H9 (cell line): ENCODE measurements around the gene EDEM1. TPM values are rescaled to one million over a fixed set of nuclear protein-coding genes. Genes with fewer than 3 reads are reported as not detected.

Source experiments
- DNase-seq: peaks from one replicate; pipeline ENCODE4 v3.0.0-alpha.2; 2017
- H2AFZ ChIP-seq: one replicate; pipeline ENCODE4 v1.6.1; 2013; ENCODE audit warnings: mild to moderate bottlenecking, low read length, control low read depth, moderate library complexity
- H2AK5ac ChIP-seq: 2 replicates; pipeline ENCODE4 v1.6.1; 2013; ENCODE audit warnings: low read length, control low read depth, mixed read lengths; ENCODE audit not compliant: insufficient read length
- H2BK120ac ChIP-seq: one replicate; pipeline ENCODE4 v1.6.1; 2013; ENCODE audit warnings: low read depth, mild to moderate bottlenecking, low read length, control low read depth, inconsistent platforms; ENCODE audit not compliant: poor library complexity, severe bottlenecking
- H2BK12ac ChIP-seq: 2 replicates; pipeline ENCODE4 v1.6.1; 2013; ENCODE audit warnings: low read length, control low read depth, mixed read lengths, low read depth; ENCODE audit not compliant: insufficient read length
- H2BK15ac ChIP-seq: 2 replicates; pipeline ENCODE4 v1.6.1; 2013; ENCODE audit warnings: low read depth, low read length, control low read depth
- H2BK20ac ChIP-seq: one replicate; pipeline ENCODE4 v1.6.1; 2013; ENCODE audit warnings: low read depth, mild to moderate bottlenecking, low read length, control low read depth, inconsistent platforms; ENCODE audit not compliant: poor library complexity, severe bottlenecking
- H2BK5ac ChIP-seq: 2 replicates; pipeline ENCODE4 v1.6.1; 2013; ENCODE audit warnings: low read length, control low read depth, mixed read lengths; ENCODE audit not compliant: insufficient read length
- H3K14ac ChIP-seq: 2 replicates; pipeline ENCODE4 v1.6.1; 2013; ENCODE audit warnings: low read length, control low read depth; ENCODE audit not compliant: insufficient read depth
- H3K18ac ChIP-seq: 2 replicates; pipeline ENCODE4 v1.6.1; 2013; ENCODE audit warnings: low read depth, mild to moderate bottlenecking, mixed read lengths, low read length, control low read depth; ENCODE audit not compliant: insufficient read length
- H3K23ac ChIP-seq: 2 replicates; pipeline ENCODE4 v1.6.1; 2013; ENCODE audit warnings: low read length, control low read depth, mixed read lengths, low read depth; ENCODE audit not compliant: insufficient read length
- H3K23me2 ChIP-seq: 2 replicates; pipeline ENCODE4 v1.6.1; 2013; ENCODE audit warnings: low read depth, mild to moderate bottlenecking, mixed read lengths, low read length, control low read depth; ENCODE audit not compliant: insufficient read length, poor library complexity, severe bottlenecking
- H3K27ac ChIP-seq: 2 replicates; pipeline ENCODE4 v1.5.1; 2013; ENCODE audit warnings: low read length, control low read depth, mixed read lengths, low read depth; ENCODE audit not compliant: insufficient read length
- H3K27me3 ChIP-seq: 2 replicates; pipeline ENCODE4 v1.6.1; 2013; ENCODE audit warnings: low read length, control low read depth, inconsistent platforms; ENCODE audit not compliant: insufficient read depth
- H3K4ac ChIP-seq: 2 replicates; pipeline ENCODE4 v1.6.1; 2013; ENCODE audit warnings: low read depth, mild to moderate bottlenecking, control low read depth, inconsistent platforms, low read length, moderate library complexity
- H3K4me1 ChIP-seq: 2 replicates; pipeline ENCODE4 v1.6.1; 2013; ENCODE audit warnings: low read length, control low read depth, inconsistent platforms; ENCODE audit not compliant: insufficient read depth
- H3K4me2 ChIP-seq: 2 replicates; pipeline ENCODE4 v1.6.1; 2013; ENCODE audit warnings: low read length, control low read depth, mixed read lengths; ENCODE audit not compliant: insufficient read length, insufficient read depth
- H3K56ac ChIP-seq: 2 replicates; pipeline ENCODE4 v1.6.1; 2013; ENCODE audit warnings: low read depth, mild to moderate bottlenecking, mixed read lengths, low read length, control low read depth; ENCODE audit not compliant: insufficient read length
- H3K79me1 ChIP-seq: 2 replicates; pipeline ENCODE4 v1.6.1; 2013; ENCODE audit warnings: low read depth, mild to moderate bottlenecking, moderate library complexity, low read length, control low read depth, inconsistent platforms; ENCODE audit not compliant: insufficient read depth, poor library complexity, severe bottlenecking
- H3K79me2 ChIP-seq: 2 replicates; pipeline ENCODE4 v1.6.1; 2013; ENCODE audit warnings: low read length, control low read depth, inconsistent platforms; ENCODE audit not compliant: insufficient read depth
- H3K9ac ChIP-seq: 2 replicates; pipeline ENCODE4 v1.6.1; 2013; ENCODE audit warnings: low read length, control low read depth, mixed read lengths; ENCODE audit not compliant: insufficient read length; ENCODE audit errors: extremely low read depth
- H3K9me3 ChIP-seq: one replicate; pipeline ENCODE4 v1.6.1; 2013; ENCODE audit warnings: low read depth, low read length, inconsistent platforms; ENCODE audit not compliant: control insufficient read depth
- H3T11ph ChIP-seq: one replicate; pipeline ENCODE4 v1.6.1; 2013; ENCODE audit warnings: mild to moderate bottlenecking, low read length, control low read depth, inconsistent platforms
- H4K20me1 ChIP-seq: one replicate; pipeline ENCODE4 v1.6.1; 2013; ENCODE audit not compliant: control insufficient read depth, insufficient read length, insufficient read depth
- H4K5ac ChIP-seq: 2 replicates; pipeline ENCODE4 v1.6.1; 2013; ENCODE audit warnings: low read depth, mild to moderate bottlenecking, mixed read lengths, low read length, control low read depth; ENCODE audit not compliant: insufficient read length
- H4K8ac ChIP-seq: replicated peaks from 2 replicates; pipeline ENCODE4 v1.6.1; 2013; ENCODE audit warnings: low read length, control low read depth, mixed read lengths, low read depth; ENCODE audit not compliant: insufficient read length
- H4K91ac ChIP-seq: 2 replicates; pipeline ENCODE4 v1.6.1; 2013; ENCODE audit warnings: low read depth, mild to moderate bottlenecking, moderate library complexity, mixed read lengths, low read length, control low read depth; ENCODE audit not compliant: insufficient read length
- H3K27ac Mint-ChIP-seq, 3 experiments: 2 replicates in 2 of 3; 3 replicates in 1 of 3; pipeline ENCODE4 v1.8.0; 2020 to 2021; ENCODE audit warnings: mixed read lengths in 3 of 3, mild to moderate bottlenecking in 1 of 3, moderate library complexity in 1 of 3
- H3K27me3 Mint-ChIP-seq: 2 replicates; pipeline ENCODE4 v1.8.0; 2021; ENCODE audit warnings: low read depth, mild to moderate bottlenecking, moderate library complexity, mixed read lengths
- H3K36me3 Mint-ChIP-seq, 3 experiments: 2 replicates in 2 of 3; 3 replicates in 1 of 3; pipeline ENCODE4 v1.8.0; 2020 to 2021; ENCODE audit warnings: low read depth in 3 of 3, mixed read lengths in 3 of 3; ENCODE audit not compliant: insufficient read depth in 1 of 3
- H3K4me1 Mint-ChIP-seq, 2 experiments: 2 replicates each; pipeline ENCODE4 v1.8.0; 2020; ENCODE audit warnings: mixed read lengths in 2 of 2
- H3K4me3 Mint-ChIP-seq, 2 experiments: 2 replicates in 1 of 2; 3 replicates in 1 of 2; pipeline ENCODE4 v1.8.0; 2020 to 2021; ENCODE audit warnings: mild to moderate bottlenecking in 2 of 2, mixed read lengths in 2 of 2, moderate library complexity in 1 of 2
- H3K9me3 Mint-ChIP-seq, 2 experiments: 2 replicates in 1 of 2; 3 replicates in 1 of 2; pipeline ENCODE4 v1.8.0; 2020; ENCODE audit warnings: mild to moderate bottlenecking in 2 of 2, mixed read lengths in 2 of 2, moderate library complexity in 1 of 2
- WGBS: extraction: QIAGEN DNeasy Blood & Tissue Kit; methylation state at CpG from one replicate; pipeline ENCODE4 v1.1.7; 2013; ENCODE audit warnings: missing lambda C conversion rate, low lambda C conversion rate, mixed read lengths; ENCODE audit not compliant: insufficient read length; ENCODE audit errors: extremely low coverage; 5-methylcytosine and 5-hydroxymethylcytosine counted together
- total RNA-seq: library from RNA; stranded (reverse); gene quantifications from 2 replicates; pipeline ENCODE4 v1.2.1, GENCODE V29; 2021
- TF ChIP-seq, protein P1 (sequence below): fragments of 200-600 bp; sonication (generic); conservative IDR thresholded peaks from 3 replicates; pipeline ENCODE4 v1.8.0; 2021; ENCODE audit warnings: antibody characterized with exemption, mild to moderate bottlenecking

The EDEM1 gene
- total RNA-seq, 1 experiment from 2014 or later, result 11.7 TPM

- H3K4me2 ChIP-seq, result no peak overlapping the region
- H2BK120ac ChIP-seq, result no peak overlapping the region
- no peak overlapping the region for H3K14ac ChIP-seq
- Mint-ChIP-seq H3K27me3 (no peaks in the 10 kb centered on the region; the same call in none of the 2 replicates), H3K27ac (no peak overlapping the region), H3K9me3 (peaks cover 25 to 27% of the 10 kb centered on the region in 2 experiments), H3K4me1 (no peaks in the 10 kb centered on the region; a peak in 1 of 4 replicates), H3K4me3 (no peak overlapping the region), H3K36me3 (peaks cover 9 to 25% (median 17%) of the 10 kb centered on the region in 3 experiments)
- no peak overlapping the region for H3K4ac ChIP-seq
- H2AK5ac ChIP-seq, result no peak overlapping the region
- H2AFZ ChIP-seq, result no peak overlapping the region
- H3K9ac ChIP-seq, result no peak overlapping the region
- no peak overlapping the region for H2BK20ac ChIP-seq
- H3K23ac ChIP-seq, result no peak overlapping the region
- no peak overlapping the region for H3K18ac ChIP-seq
- H2BK12ac ChIP-seq, result no peak overlapping the region
- no peak overlapping the region for H3K56ac ChIP-seq
- no CpG with 5 or more reads among the region's 4 CpGs for WGBS
- H3K79me2 ChIP-seq, result no peaks in the 10 kb centered on the region
- no peak overlapping the region for H3K27ac ChIP-seq
- H3K23me2 ChIP-seq, result no peaks in the 10 kb centered on the region
- no peak overlapping the region for H3T11ph ChIP-seq
- no peak overlapping the region for H4K5ac ChIP-seq
- H4K91ac ChIP-seq, result no peak overlapping the region
- no peaks in the 10 kb centered on the region for H4K20me1 ChIP-seq
- H3K27me3 ChIP-seq, result no peaks in the 10 kb centered on the region
- H3K79me1 ChIP-seq, result no peaks in the 10 kb centered on the region
- no peaks in the 10 kb centered on the region for H3K4me1 ChIP-seq
- H2BK5ac ChIP-seq, result no peak overlapping the region
- no peak for DNase-seq
- TF ChIP-seq, protein P1, sequence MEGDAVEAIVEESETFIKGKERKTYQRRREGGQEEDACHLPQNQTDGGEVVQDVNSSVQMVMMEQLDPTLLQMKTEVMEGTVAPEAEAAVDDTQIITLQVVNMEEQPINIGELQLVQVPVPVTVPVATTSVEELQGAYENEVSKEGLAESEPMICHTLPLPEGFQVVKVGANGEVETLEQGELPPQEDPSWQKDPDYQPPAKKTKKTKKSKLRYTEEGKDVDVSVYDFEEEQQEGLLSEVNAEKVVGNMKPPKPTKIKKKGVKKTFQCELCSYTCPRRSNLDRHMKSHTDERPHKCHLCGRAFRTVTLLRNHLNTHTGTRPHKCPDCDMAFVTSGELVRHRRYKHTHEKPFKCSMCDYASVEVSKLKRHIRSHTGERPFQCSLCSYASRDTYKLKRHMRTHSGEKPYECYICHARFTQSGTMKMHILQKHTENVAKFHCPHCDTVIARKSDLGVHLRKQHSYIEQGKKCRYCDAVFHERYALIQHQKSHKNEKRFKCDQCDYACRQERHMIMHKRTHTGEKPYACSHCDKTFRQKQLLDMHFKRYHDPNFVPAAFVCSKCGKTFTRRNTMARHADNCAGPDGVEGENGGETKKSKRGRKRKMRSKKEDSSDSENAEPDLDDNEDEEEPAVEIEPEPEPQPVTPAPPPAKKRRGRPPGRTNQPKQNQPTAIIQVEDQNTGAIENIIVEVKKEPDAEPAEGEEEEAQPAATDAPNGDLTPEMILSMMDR, result no peak
- peak overlapping the region; percentile 57 for H4K8ac ChIP-seq
- no peak overlapping the region for H2BK15ac ChIP-seq
- no peaks in the 10 kb centered on the region for H3K9me3 ChIP-seq
These were observed 52.1 kb downstream of the EDEM1 start for GRCh38 chr3:5239602-5240001.
